Common myeloid progenitor, CD34-positive (primary cell): Measurements from ENCODE around the gene MBD3L2B.

Experiments
- CTCF ChIA-PET: fragments of 350-600 bp; sonication (Branson Sonifier 250); formaldehyde crosslinking; loops from one replicate; lab custom pipeline; 2021; ENCODE audit warnings: antibody characterized with exemption; lab: Charles Lee
- POLR2A ChIA-PET: fragments of 350-600 bp; sonication (Branson Sonifier 250); formaldehyde crosslinking; loops from one replicate; lab custom pipeline; 2021; ENCODE audit warnings: antibody characterized with exemption; lab: Charles Lee
- DNase-seq, 3 donors: peaks; one replicate each; pipeline versions ENCODE4 v3.0.0 to v3.0.0-alpha.2; 2013
- H3K27ac ChIP-seq, 2 experiments: 1 replicate in 1 of 2; 2 replicates in 1 of 2; pipeline ENCODE4 v1.7.0; 2013; ENCODE audit warnings: inconsistent platforms in 2 of 2, low read length in 2 of 2, mild to moderate bottlenecking in 2 of 2, low read depth in 1 of 2, moderate library complexity in 1 of 2; ENCODE audit not compliant: severe bottlenecking in 2 of 2, insufficient read depth in 1 of 2, poor library complexity in 1 of 2
- H3K27me3 ChIP-seq, 5 experiments: replicated peaks in 2 of 5; 1 replicate in 3 of 5; 2 replicates in 2 of 5; pipeline versions ENCODE4 v1.6.1 to v1.7.0; 2013; ENCODE audit warnings: low read length in 4 of 5, mild to moderate bottlenecking in 2 of 5, moderate library complexity in 2 of 5, inconsistent platforms in 1 of 5; ENCODE audit not compliant: insufficient read depth in 5 of 5, control insufficient read depth in 4 of 5
- H3K36me3 ChIP-seq, 4 experiments: 1 replicate in 2 of 4; 2 replicates in 2 of 4; pipeline versions ENCODE4 v1.6.1 to v1.7.0; 2013; ENCODE audit warnings: low read length in 3 of 4, control low read depth in 1 of 4, mild to moderate bottlenecking in 1 of 4; ENCODE audit not compliant: control insufficient read depth in 4 of 4, insufficient read depth in 4 of 4
- H3K4me1 ChIP-seq, 4 experiments: 1 replicate in 3 of 4; 2 replicates in 1 of 4; pipeline versions ENCODE4 v1.6.1 to v1.7.1; 2013; ENCODE audit warnings: low read length in 3 of 4, mild to moderate bottlenecking in 3 of 4, control low read depth in 1 of 4, inconsistent platforms in 1 of 4, moderate library complexity in 1 of 4; ENCODE audit not compliant: control insufficient read depth in 4 of 4, insufficient read depth in 4 of 4; ENCODE audit errors: control extremely low read depth in 1 of 4
- H3K4me3 ChIP-seq, 7 experiments: 1 replicate in 4 of 7; 2 replicates in 3 of 7; pipeline versions ENCODE4 v1.5.1 to v1.7.0; 2013; ENCODE audit warnings: mild to moderate bottlenecking in 7 of 7, low read length in 6 of 7, moderate library complexity in 6 of 7, inconsistent platforms in 2 of 7, low read depth in 2 of 7, control low read depth in 1 of 7; ENCODE audit not compliant: insufficient read depth in 4 of 7, control insufficient read depth in 1 of 7; ENCODE audit errors: extremely low read depth in 1 of 7
- H3K9me3 ChIP-seq, 5 experiments: 1 replicate in 4 of 5; 2 replicates in 1 of 5; pipeline versions ENCODE4 v1.6.1 to v1.7.1; 2013; ENCODE audit warnings: low read length in 4 of 5, mild to moderate bottlenecking in 2 of 5, inconsistent platforms in 1 of 5, low read depth in 1 of 5, moderate library complexity in 1 of 5; ENCODE audit not compliant: control insufficient read depth in 4 of 5, insufficient read depth in 2 of 5; ENCODE audit errors: control extremely low read depth in 1 of 5
- WGBS: methylation state at CpG from one replicate; pipeline ENCODE4 v1.1.5; 2013; ENCODE audit not compliant: insufficient coverage; 5-methylcytosine and 5-hydroxymethylcytosine counted together

Gene MBD3L2B

GRCh38 chr19:6969490-6969889 is 51.7 kb downstream of the MBD3L2B start:
- Histone ChIP-seq H3K4me1 (peaks cover 0 to 25% (median 4%) of the 10 kb centered on the region in 4 experiments), H3K9me3 (peaks cover 0 to 5% (median 0%) of the 10 kb centered on the region in 5 experiments), H3K36me3 (no peaks in the 10 kb centered on the region), H3K27ac (no peak overlapping the region), H3K4me3 (no peak overlapping the region), H3K27me3 (no peaks in the 10 kb centered on the region)
- CTCF ChIA-PET: no interaction called here
- POLR2A ChIA-PET: no interaction called here
- DNase-seq: no peak
- no CpG with 5 or more reads among the region's 2 CpGs for WGBS
